ENCODE measurements around the gene MASP2. TPM values are rescaled to one million over a fixed set of nuclear protein-coding genes. Genes with fewer than 3 reads are reported as not detected.

The MASP2 gene
- total RNA-seq, 1 donor from 2014 or later = not detected

DNA sequence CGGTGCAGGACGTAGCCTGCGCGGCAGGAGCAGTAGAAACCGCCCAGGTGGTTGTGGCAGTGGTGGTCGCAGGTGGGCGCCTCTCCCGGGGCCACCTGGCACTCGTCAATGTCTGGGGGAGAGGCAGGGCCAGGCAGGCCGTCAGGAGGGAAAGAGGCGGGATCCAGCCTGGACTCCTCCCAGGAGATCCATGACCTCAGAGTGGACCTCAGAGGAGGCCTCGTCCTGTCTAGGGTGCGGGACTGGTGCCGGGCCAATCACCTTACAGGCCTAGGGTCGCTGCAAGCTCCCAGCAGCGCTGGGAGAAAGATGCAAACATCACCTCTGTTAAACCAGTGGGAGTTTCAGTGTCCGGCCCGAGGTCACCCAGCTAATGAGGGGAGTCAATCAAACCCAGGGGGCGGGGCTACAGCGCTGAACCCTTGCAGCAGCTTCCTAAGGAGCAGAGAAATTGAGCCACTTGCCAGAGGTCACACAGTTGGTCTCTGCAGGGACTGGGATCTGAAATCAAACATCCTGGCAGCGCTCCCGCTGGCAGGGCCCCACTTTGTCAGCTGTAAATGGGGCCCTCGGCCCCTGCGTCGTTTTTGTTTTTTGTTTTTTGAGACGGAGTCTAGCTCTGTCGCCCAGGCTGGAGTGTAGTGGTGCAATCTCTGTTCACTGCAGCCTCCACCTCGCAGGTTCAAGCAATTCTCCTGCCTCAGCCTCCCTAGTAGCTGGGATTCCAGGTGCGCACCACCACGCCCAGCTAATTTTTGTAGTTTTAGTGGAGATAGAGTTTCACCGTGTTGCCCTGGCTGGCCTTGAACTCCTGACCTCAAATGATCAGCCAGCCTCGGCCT lies 1.4 kb downstream of the MASP2 start:
- H3K36me3 Mint-ChIP-seq (ENCODE audit: low read depth, unreplicated experiment) = no peaks in the 10 kb centered on the region
- H3K4me1 Mint-ChIP-seq (ENCODE audit: unreplicated experiment) = no peaks in the 10 kb centered on the region
- TF ChIP-seq, protein P1, sequence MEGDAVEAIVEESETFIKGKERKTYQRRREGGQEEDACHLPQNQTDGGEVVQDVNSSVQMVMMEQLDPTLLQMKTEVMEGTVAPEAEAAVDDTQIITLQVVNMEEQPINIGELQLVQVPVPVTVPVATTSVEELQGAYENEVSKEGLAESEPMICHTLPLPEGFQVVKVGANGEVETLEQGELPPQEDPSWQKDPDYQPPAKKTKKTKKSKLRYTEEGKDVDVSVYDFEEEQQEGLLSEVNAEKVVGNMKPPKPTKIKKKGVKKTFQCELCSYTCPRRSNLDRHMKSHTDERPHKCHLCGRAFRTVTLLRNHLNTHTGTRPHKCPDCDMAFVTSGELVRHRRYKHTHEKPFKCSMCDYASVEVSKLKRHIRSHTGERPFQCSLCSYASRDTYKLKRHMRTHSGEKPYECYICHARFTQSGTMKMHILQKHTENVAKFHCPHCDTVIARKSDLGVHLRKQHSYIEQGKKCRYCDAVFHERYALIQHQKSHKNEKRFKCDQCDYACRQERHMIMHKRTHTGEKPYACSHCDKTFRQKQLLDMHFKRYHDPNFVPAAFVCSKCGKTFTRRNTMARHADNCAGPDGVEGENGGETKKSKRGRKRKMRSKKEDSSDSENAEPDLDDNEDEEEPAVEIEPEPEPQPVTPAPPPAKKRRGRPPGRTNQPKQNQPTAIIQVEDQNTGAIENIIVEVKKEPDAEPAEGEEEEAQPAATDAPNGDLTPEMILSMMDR (IDR thresholded peaks at IDR 0.05; ENCODE audit: unreplicated experiment) = no peak
- no peaks in the 10 kb centered on the region for H3K27me3 Mint-ChIP-seq (ENCODE audit: unreplicated experiment)
- H3K4me3 Mint-ChIP-seq (ENCODE audit: unreplicated experiment) = no peak overlapping the region
- DNase-seq (ENCODE audit: low spot score) = no peak
- no peaks in the 10 kb centered on the region for H3K9me3 Mint-ChIP-seq (ENCODE audit: unreplicated experiment)
- no peak overlapping the region for H3K27ac Mint-ChIP-seq (ENCODE audit: unreplicated experiment)

DNA sequence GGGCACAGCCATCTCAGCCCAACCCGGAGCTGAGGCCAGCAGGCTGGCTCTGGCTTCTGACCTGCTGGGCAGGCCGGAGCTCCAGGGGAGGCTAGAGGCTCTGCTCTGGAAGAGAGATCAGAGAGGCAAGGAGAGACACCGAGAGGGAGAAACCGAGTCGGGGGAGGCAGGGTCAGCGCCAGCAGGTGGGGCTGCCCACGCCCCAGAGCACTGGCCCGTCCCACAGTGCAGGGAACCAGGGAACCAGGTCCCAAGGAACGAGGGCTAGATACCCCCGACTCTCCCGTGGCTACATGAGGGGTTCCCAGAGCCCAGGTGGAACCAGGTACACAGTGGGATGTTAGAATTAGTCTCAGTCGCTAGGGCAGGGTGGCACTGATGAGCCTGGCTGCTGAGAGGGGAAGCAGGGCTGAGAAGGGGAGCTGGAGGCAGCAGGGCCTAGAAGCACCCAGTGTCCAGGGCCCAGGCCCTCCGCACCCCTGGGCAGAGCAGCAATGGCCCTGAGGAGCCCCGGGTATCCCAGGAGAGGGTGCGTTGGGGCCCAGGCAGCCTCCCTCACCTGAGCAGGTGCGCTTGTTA lies 2.1 kb downstream of the MASP2 start:
- Mint-ChIP-seq H3K9me3 (ENCODE audit: unreplicated experiment) (no peaks in the 10 kb centered on the region), H3K4me1 (ENCODE audit: unreplicated experiment) (no peaks in the 10 kb centered on the region), H3K4me3 (ENCODE audit: unreplicated experiment) (no peak overlapping the region), H3K27ac (ENCODE audit: unreplicated experiment) (no peak overlapping the region), H3K27me3 (ENCODE audit: unreplicated experiment) (no peaks in the 10 kb centered on the region), H3K36me3 (ENCODE audit: low read depth, unreplicated experiment) (no peaks in the 10 kb centered on the region)
- TF ChIP-seq, protein P1 (IDR thresholded peaks at IDR 0.05; ENCODE audit: unreplicated experiment) = no peak
- DNase-seq (ENCODE audit: low spot score) = no peak

DNA sequence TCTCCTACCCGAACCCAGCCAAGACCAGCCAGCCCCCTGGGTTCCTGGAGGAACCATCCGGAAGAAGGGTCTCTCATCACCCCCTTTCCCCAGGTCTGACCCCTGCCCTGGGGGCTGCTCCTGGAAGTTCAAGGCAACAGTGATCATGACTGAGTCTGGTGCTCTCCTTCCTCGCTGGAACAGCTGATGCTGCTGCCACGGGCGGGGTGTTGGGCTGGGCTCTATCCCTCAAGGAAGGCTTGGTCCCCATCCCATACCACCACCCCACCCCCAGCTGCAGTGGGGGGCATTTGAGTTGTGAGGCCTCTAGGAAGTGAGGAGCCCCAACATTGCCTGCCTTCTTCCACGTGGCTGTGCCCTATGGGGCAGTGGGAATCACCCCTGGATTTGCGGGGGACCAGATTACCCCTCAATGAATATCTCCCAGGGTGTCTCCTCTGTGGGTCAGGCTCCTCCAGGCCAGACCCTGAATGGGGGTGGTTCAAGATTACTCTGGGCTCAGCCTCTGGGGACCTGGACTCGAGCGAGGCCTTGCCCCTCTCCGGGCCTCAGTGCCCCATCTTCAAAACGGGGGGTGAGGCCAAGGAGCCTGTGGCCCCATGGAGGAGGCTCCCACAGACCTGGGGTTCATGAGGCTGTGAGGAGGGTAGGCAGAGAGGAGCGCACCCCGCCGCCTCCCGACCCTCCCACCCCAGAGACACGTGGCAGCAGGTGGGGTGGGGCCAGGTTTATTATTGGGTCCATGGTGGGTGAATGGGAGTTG lies 2.8 kb downstream of the MASP2 start:
- DNase-seq (ENCODE audit: low spot score) = no peak
- no peak overlapping the region for H3K27ac Mint-ChIP-seq (ENCODE audit: unreplicated experiment)
- no peaks in the 10 kb centered on the region for H3K9me3 Mint-ChIP-seq (ENCODE audit: unreplicated experiment)
- H3K4me1 Mint-ChIP-seq (ENCODE audit: unreplicated experiment) = no peaks in the 10 kb centered on the region
- TF ChIP-seq, protein P1 (IDR thresholded peaks at IDR 0.05; ENCODE audit: unreplicated experiment) = no peak
- H3K27me3 Mint-ChIP-seq (ENCODE audit: unreplicated experiment) = no peaks in the 10 kb centered on the region
- H3K36me3 Mint-ChIP-seq (ENCODE audit: low read depth, unreplicated experiment) = no peaks in the 10 kb centered on the region
- H3K4me3 Mint-ChIP-seq (ENCODE audit: unreplicated experiment) = no peak overlapping the region

DNA sequence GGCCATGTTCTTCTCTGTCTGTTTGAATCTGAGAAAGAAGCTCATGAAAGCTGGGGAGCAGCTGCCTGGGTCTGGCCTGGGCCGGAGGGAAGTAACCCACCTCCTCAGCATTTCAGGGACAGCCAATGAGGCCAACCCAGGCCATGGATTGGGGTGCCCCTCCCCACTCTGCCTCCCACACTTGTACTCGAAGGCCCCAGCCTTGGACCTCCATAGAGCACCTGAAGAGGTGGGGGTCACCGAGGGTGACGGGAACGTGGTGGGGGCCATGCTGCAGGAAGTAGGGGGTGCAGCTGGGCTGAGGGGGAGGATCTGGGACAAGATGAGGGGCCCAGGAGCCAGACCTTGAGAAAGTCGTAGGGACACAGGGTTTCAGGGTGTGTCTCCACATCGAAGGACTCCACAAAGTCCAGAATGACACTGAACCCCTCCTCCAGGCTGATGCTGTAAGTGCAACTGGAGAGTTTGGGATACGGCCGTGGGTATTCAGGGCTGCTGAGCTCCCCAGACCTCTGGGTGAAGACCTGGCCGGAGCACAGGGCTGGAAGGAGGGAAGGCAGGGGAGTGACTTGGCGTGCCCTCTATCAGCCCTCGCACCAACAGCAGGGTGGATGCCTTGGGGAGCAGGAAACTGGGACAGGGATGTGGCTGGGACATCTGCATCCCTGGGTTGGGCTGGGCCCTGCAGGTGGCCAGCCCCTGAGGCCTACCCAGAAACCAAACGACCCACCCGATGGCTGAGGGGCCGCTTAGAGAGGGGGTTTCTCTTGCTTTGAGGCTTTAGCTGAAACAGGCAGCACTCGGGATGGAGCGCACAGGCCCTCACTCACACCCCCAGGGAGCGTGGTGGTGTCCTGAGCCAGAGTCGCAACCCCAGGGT lies 3.8 kb downstream of the MASP2 start:
- H3K4me1 Mint-ChIP-seq (ENCODE audit: unreplicated experiment) = no peaks in the 10 kb centered on the region
- no peaks in the 10 kb centered on the region for H3K9me3 Mint-ChIP-seq (ENCODE audit: unreplicated experiment)
- TF ChIP-seq, protein P1 (IDR thresholded peaks at IDR 0.05; ENCODE audit: unreplicated experiment) = no peak
- no peak overlapping the region for H3K27ac Mint-ChIP-seq (ENCODE audit: unreplicated experiment)
- no peak overlapping the region for H3K4me3 Mint-ChIP-seq (ENCODE audit: unreplicated experiment)
- H3K36me3 Mint-ChIP-seq (ENCODE audit: low read depth, unreplicated experiment) = no peaks in the 10 kb centered on the region
- DNase-seq (ENCODE audit: low spot score) = no peak
- no peaks in the 10 kb centered on the region for H3K27me3 Mint-ChIP-seq (ENCODE audit: unreplicated experiment)
